ENCODE measurements around the gene GSE1.

- no peak for TF ChIP-seq CTCF (optimal IDR thresholded peaks at IDR 0.05 in 1 of 3, IDR thresholded peaks at IDR 0.05 in 1 of 3, conservative IDR thresholded peaks at IDR 0.05 in 1 of 3; ENCODE audit: extremely low read depth in 1 of 3, insufficient read depth in 2 of 3, low read length in 3 of 3)
- TF ChIP-seq EZH2 (IDR thresholded peaks at IDR 0.05; ENCODE audit: low read length) = no peak
Measured at GRCh38 chr16:85628265-85628556, 15.1 kb downstream of the GSE1 start.

Measured in keratinocyte (primary cell).